Adrenal gland (tissue), 12 donors: ENCODE measurements around the gene DNAJB8. TPM values are rescaled to one million over a fixed set of nuclear protein-coding genes. Genes with fewer than 3 reads are reported as not detected.

Experiments used
- DNase-seq, 7 donors: peaks; one replicate each; pipeline ENCODE4 v3.0.0-alpha.2; 2019 to 2020
- H3K27ac ChIP-seq, 5 donors: fragments of 200-600 bp; sonication (generic) in 4 of 5; 1 replicate in 3 of 5; 2 replicates in 2 of 5; pipeline versions ENCODE4 v1.5.1 to v1.8.0; 2016 to 2020; ENCODE audit warnings: mild to moderate bottlenecking in 1 of 5
- H3K27me3 ChIP-seq: fragments of 200-600 bp; 2 replicates; pipeline ENCODE4 v1.8.0; 2021
- H3K36me3 ChIP-seq, 2 donors: fragments of 200-600 bp; replicated peaks in 1 of 2; 1 replicate in 1 of 2; 2 replicates in 1 of 2; pipeline versions ENCODE4 v1.5.1 to v1.8.0; 2018 to 2022
- H3K4me1 ChIP-seq, 2 donors: fragments of 200-600 bp; replicated peaks in 1 of 2; 1 replicate in 1 of 2; 2 replicates in 1 of 2; pipeline versions ENCODE4 v1.5.1 to v1.8.0; 2018 to 2021
- H3K4me3 ChIP-seq, 4 donors: fragments of 200-600 bp; sonication (generic) in 3 of 4; one replicate each; pipeline ENCODE4 v1.5.1; 2016 to 2018
- H3K9me3 ChIP-seq, 3 donors: fragments of 200-600 bp; sonication (generic) in 1 of 3; replicated peaks in 1 of 3; 1 replicate in 2 of 3; 2 replicates in 1 of 3; pipeline versions ENCODE4 v1.5.1 to v1.8.0; 2016 to 2021
- POLR2A ChIP-seq, 2 donors: fragments of 450-650 bp; IDR thresholded peaks; one replicate each; pipeline ENCODE4 v1.6.1; 2017; ENCODE audit warnings: antibody characterized with exemption in 2 of 2, mild to moderate bottlenecking in 2 of 2, moderate library complexity in 1 of 2
- WGBS, 4 donors: extraction: QIAGEN DNeasy Blood & Tissue Kit in 2 of 4; methylation state at CpG; one replicate each; pipeline versions ENCODE4 v1.1.5 to v1.1.7; 2013 to 2017; 5-methylcytosine and 5-hydroxymethylcytosine counted together
- intact Hi-C, 2 donors: fragments of 100-400 bp; cut with DNase I; formaldehyde crosslinking; loops; one replicate each; pipeline versions ENCODE4 v1.14.1 to v1.15.0; 2022 to 2023
- polyA plus RNA-seq, 3 donors: library from polyadenylated mRNA; stranded (reverse); fragments of 200-250 nt in 2 of 3; fragments of 350-450 nt in 1 of 3; fragmentation: Illumina TruSeq in 1 of 3; extraction: RNeasy Lipid Tissue Mini Kit (QIAGEN cat#74804) in 1 of 3; gene quantifications; one replicate each; pipeline ENCODE4 v1.2.3, GENCODE V29; 2013 to 2014
- total RNA-seq, 9 donors: library from RNA; depleted of rRNA in 4 of 9; stranded (reverse); fragments of >200 nt in 4 of 9; fragments of 120-200 nt in 1 of 9; fragmentation: NEBNext Ultra II Directional in 1 of 9; extraction: Animal tissue kit (Norgen Biotek cat#: 25700) in 1 of 9; gene quantifications; one replicate each; pipeline versions ENCODE4 v1.1.0 to v1.2.4, GENCODE V29; 2013 to 2023
- TF ChIP-seq, protein P1 (sequence below), 6 experiments: fragments of 450-650 bp in 4 of 6; fragments of 200-600 bp in 2 of 6; sonication (generic) in 1 of 6; IDR thresholded peaks; 1 replicate in 5 of 6; 2 replicates in 1 of 6; pipeline versions ENCODE4 v1.5.1 to v1.8.0; 2016 to 2021; ENCODE audit warnings: antibody characterized with exemption in 6 of 6, mild to moderate bottlenecking in 2 of 6, moderate library complexity in 1 of 6
- donor health status: healthy with polysubstance abuse.
- donor health status: Bipolar disorder and iron deficiency.
- donor health status: DM: yes; HTN: yes; CAD: no.
- donor health status: DM: no; HTN: no; CAD: no.
- donor health status: DM: no; HTN: no; CAD: no.
- donor health status: DM: yes; HTN: yes; CAD: no.

DNAJB8 gene
- total and polyA plus RNA-seq, 12 donors, result not detected

DNA sequence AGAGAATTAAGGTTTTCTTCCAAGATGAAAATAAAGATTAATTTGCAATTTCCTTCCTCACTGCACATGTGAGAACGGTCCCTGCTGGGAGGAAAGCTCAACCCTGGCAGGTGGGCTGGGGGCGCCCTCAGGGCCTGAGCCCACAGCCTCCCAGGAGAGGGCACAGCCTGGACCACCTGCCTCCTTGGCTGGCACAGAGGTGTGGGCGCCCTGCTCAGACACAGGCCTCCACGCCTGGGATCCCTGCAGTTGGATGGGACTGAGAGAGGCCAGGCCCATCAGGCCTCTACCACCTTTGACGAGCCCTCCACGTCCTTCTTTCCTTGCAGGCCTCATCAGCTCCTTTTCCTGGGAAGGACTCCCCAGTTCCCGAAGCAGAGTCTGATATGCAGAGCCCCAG lies 46.4 kb downstream of the DNAJB8 start:
- no peak for TF ChIP-seq POLR2A (IDR thresholded peaks at IDR 0.05)
- TF ChIP-seq, protein P1, sequence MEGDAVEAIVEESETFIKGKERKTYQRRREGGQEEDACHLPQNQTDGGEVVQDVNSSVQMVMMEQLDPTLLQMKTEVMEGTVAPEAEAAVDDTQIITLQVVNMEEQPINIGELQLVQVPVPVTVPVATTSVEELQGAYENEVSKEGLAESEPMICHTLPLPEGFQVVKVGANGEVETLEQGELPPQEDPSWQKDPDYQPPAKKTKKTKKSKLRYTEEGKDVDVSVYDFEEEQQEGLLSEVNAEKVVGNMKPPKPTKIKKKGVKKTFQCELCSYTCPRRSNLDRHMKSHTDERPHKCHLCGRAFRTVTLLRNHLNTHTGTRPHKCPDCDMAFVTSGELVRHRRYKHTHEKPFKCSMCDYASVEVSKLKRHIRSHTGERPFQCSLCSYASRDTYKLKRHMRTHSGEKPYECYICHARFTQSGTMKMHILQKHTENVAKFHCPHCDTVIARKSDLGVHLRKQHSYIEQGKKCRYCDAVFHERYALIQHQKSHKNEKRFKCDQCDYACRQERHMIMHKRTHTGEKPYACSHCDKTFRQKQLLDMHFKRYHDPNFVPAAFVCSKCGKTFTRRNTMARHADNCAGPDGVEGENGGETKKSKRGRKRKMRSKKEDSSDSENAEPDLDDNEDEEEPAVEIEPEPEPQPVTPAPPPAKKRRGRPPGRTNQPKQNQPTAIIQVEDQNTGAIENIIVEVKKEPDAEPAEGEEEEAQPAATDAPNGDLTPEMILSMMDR (IDR thresholded peaks at IDR 0.05), result no peak
- WGBS, 4 donors, result 87 to 95% (median 91%) methylated on average over 2 to 7 of the region's 7 CpGs

DNA sequence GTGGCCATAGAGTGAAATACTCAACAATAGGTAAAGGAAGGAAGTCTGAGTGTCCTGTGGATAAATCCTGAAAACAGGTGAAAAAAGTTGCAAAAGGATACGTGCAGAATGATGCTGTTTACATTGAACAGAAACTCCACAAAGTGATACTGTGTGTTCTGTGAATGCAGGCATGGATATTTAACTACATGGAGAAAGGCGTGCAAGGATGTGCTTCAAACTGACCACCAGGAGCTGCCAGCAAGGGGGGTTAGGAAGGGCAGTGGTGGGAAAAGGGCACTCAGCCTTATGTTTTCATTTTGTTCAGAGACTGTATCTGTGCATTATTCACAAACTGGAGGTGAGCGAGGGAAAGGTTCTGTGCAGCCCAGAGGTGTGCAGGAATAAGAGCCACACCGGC lies 47.4 kb downstream of the DNAJB8 start:
- DNase-seq, result no peak
- no peaks in the 10 kb centered on the region for H3K4me1 ChIP-seq
- no peak overlapping the region for H3K27ac ChIP-seq
- H3K27me3 ChIP-seq, result no peaks in the 10 kb centered on the region
- WGBS, 4 donors, result 95 to 98% (median 97%) methylated on average over 4 of the region's 4 CpGs
- no peak overlapping the region for H3K4me3 ChIP-seq
- intact Hi-C loops, result no loop called here
- no peaks in the 10 kb centered on the region for H3K9me3 ChIP-seq
- no peaks in the 10 kb centered on the region for H3K36me3 ChIP-seq
- TF ChIP-seq, protein P1 (IDR thresholded peaks at IDR 0.05), result no peak

More for the DNA sequence above, 46.4 kb downstream of the DNAJB8 start:
- no peaks in the 10 kb centered on the region for H3K9me3 ChIP-seq
- no peaks in the 10 kb centered on the region for H3K4me1 ChIP-seq
- no peaks in the 10 kb centered on the region for H3K27me3 ChIP-seq
- intact Hi-C loops, result loop anchor here in 1 of 2 donors (10.0 kb wide), 1 partner anchor 255 kb away; no protein-coding TSS in a partner anchor
- no peak overlapping the region for H3K4me3 ChIP-seq
- DNase-seq, result no peak
- no peak overlapping the region for H3K27ac ChIP-seq
- H3K36me3 ChIP-seq, result no peaks in the 10 kb centered on the region

DNA sequence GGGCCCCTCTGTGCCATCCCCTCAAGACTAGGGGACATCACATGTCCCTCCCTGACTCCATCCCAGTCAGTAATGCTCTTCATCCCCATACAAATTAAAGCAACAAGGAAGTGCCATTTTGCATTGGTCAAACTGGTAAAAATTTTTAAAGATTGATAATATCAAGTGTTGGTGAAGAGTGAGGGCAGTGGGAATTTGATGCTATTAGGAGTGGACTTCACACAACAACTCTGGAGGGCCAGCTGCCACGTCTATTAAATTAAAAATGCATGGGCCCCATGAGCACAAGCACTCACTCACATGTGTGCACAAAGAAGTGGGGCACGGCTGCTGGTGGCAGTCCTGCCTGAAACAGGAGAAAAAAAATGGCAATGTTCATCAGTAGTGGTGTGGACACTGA lies 47.8 kb downstream of the DNAJB8 start:
- intact Hi-C loops, result no loop called here
- no peak for TF ChIP-seq POLR2A (IDR thresholded peaks at IDR 0.05)
- TF ChIP-seq, protein P1 (IDR thresholded peaks at IDR 0.05), result no peak
- H3K9me3 ChIP-seq, result no peaks in the 10 kb centered on the region
- 83 to 90% (median 88%) methylated on average over 2 of the region's 2 CpGs for WGBS, 4 donors
- H3K4me3 ChIP-seq, result no peak overlapping the region
- H3K27me3 ChIP-seq, result no peaks in the 10 kb centered on the region
- DNase-seq, result no peak
- no peak overlapping the region for H3K27ac ChIP-seq
- no peaks in the 10 kb centered on the region for H3K4me1 ChIP-seq
- H3K36me3 ChIP-seq, result no peaks in the 10 kb centered on the region

DNA sequence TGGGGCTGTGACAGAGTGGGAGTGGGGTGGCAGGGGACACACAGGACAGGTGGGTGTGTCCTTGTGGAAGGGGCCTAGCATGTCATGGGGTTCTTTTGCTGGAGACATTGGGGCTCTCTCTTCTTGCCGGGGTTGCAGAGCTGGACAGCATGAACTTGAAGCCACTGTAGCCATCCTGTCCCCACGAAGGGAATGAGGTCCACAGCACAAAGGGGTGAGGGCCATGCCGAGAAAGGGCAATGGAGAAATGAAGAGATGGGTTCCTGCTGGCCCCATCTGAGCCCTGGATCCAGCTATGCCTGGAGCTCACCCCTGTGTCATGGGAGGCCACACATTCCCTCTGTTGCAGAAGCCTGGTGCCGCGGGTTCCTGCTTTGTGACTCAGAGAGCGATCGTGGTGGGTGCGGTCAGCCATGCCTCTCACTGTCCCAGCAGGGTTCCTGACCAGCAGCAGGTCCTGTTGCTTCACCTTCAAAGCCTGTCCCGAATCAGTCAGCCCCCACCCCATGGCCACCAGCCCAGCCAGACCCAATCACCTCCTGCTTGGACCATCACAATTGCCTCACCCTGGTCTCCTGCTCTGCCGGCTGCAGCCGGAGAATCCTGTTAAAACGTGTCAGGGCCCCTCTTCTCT lies 50.0 kb downstream of the DNAJB8 start:
- WGBS, 4 donors, result 80 to 89% (median 88%) methylated on average over 4 to 12 of the region's 12 CpGs
- no peak for DNase-seq
- no peaks in the 10 kb centered on the region for H3K9me3 ChIP-seq
- no peaks in the 10 kb centered on the region for H3K27me3 ChIP-seq
- H3K4me1 ChIP-seq, result no peaks in the 10 kb centered on the region
- no peaks in the 10 kb centered on the region for H3K36me3 ChIP-seq
- H3K4me3 ChIP-seq, result no peak overlapping the region
- TF ChIP-seq, protein P1 (IDR thresholded peaks at IDR 0.05), result no peak
- no peak for TF ChIP-seq POLR2A (IDR thresholded peaks at IDR 0.05)
- no peak overlapping the region for H3K27ac ChIP-seq
- intact Hi-C loops, result no loop called here
